ENCODE data around the gene PIGC.

Gene PIGC

GRCh38 chr1:172460177-172460576 lies 16.3 kb upstream of the PIGC start:
- DNase-seq (ENCODE audit: low read depth) = no peak
- no peak overlapping the region for H3K4me3 ChIP-seq (ENCODE audit: control insufficient read depth, low read depth, low read length)
- TF ChIP-seq CTCF (conservative IDR thresholded peaks at IDR 0.05; ENCODE audit: control insufficient read depth, insufficient read depth, low read depth, low read length) = no peak

DNA sequence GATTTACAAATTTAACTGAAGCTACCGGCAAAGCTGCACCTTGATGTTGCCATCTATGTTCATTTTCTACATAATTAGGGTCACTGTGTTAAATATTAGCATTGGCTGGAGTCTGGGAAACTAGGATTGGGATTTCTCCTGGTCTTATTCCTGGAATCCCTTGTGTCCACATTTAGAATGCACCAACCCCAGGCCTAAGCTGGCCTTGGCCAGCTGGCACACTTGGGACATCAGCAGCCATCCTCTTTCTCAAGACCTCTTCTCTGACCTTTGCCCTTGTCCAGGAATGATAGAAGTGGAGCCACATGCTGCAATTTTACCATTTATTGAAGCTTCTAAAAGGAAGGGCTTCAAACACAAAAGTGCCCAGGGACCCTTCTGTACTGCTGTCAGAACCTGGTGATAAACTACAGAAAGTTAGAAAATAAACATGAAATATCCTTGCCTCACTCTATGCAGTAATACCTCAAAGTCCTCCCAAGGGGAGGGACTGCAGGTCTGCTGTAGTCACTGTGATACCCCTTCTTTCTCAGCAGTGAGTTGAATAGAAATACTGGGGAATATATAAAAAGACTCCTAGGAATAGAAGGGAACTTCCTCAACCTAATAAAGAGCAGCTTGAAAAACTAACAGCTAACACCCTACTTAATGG lies 13.7 kb upstream of the PIGC start:
- H3K4me3 ChIP-seq (ENCODE audit: control insufficient read depth, low read depth, low read length) = no peak overlapping the region
- no peak for DNase-seq (ENCODE audit: low read depth)
- TF ChIP-seq CTCF (conservative IDR thresholded peaks at IDR 0.05; ENCODE audit: control insufficient read depth, insufficient read depth, low read depth, low read length) = no peak

- no peak for DNase-seq (ENCODE audit: low read depth)
- TF ChIP-seq CTCF (conservative IDR thresholded peaks at IDR 0.05; ENCODE audit: control insufficient read depth, insufficient read depth, low read depth, low read length) = no peak
- H3K4me3 ChIP-seq (ENCODE audit: control insufficient read depth, low read depth, low read length) = no peak overlapping the region
Measured at GRCh38 chr1:172456344-172456769, 12.5 kb upstream of the PIGC start.

DNA sequence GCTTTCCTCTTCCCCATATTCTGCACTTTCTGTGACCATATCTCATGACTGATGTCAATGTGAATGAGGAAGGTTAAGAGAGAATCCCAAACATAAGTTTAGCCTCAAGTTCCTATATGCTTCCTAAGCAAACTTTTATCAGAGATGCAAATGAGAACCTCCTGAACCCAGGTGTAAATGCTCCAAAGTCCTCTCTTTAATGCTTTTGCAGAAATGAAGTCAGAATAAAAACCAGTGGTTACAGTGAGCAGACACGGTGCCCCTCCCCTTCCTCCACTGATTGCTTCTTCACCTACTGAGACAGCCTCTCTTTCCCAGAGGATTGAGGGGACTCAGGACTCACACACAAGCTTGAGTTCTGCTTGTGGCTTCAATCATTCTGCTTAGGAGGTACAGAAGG lies 11.6 kb upstream of the PIGC start:
- no peak for DNase-seq (ENCODE audit: low read depth)
- TF ChIP-seq CTCF (conservative IDR thresholded peaks at IDR 0.05; ENCODE audit: control insufficient read depth, insufficient read depth, low read depth, low read length) = no peak
- H3K4me3 ChIP-seq (ENCODE audit: control insufficient read depth, low read depth, low read length) = no peak overlapping the region

- TF ChIP-seq CTCF (conservative IDR thresholded peaks at IDR 0.05; ENCODE audit: control insufficient read depth, insufficient read depth, low read depth, low read length) = no peak
- no peak for DNase-seq (ENCODE audit: low read depth)
- H3K4me3 ChIP-seq (ENCODE audit: control insufficient read depth, low read depth, low read length) = no peak overlapping the region
Measured at GRCh38 chr1:172453607-172454006, 9.7 kb upstream of the PIGC start.

DNA sequence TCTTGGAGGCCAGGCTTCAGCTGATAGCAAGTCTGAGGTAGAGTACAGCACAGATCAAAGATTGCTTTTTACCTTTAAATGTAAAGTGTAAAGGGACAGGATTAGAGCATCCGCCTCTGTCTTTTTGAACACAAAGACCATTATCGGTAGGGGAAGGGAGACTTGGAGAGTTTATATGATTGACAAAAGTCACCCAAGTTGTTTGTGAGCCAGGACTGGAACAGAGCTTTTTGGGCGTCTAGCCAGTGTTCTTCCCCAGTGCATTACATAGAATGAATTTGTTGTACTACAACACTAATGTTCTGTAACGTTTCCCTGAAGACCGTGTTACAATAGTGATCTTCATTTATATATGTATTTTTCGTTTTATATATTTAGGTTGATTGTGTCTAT lies 9.3 kb upstream of the PIGC start:
- H3K4me3 ChIP-seq (ENCODE audit: control insufficient read depth, low read depth, low read length) = no peak overlapping the region
- no peak for DNase-seq (ENCODE audit: low read depth)
- TF ChIP-seq CTCF (conservative IDR thresholded peaks at IDR 0.05; ENCODE audit: control insufficient read depth, insufficient read depth, low read depth, low read length) = no peak

All from fibroblast of mammary gland (primary cell).